HCT116 (cell line): ENCODE measurements around the gene OR4D2.

Experiments used
- CTCF ChIP-seq, 3 experiments: fragments of 200-600 bp in 1 of 3; sonication (generic) in 1 of 3; IDR thresholded peaks in 2 of 3; conservative IDR thresholded peaks in 1 of 3; 2 replicates each; pipeline ENCODE4 v1.5.1; 2012 to 2017; ENCODE audit warnings: low read depth in 2 of 3, low read length in 2 of 3, antibody characterized with exemption in 1 of 3, borderline replicate concordance in 1 of 3, control low read depth in 1 of 3, mild to moderate bottlenecking in 1 of 3, mixed read lengths in 1 of 3, mixed run types in 1 of 3, moderate library complexity in 1 of 3; ENCODE audit not compliant: insufficient read depth in 1 of 3
- EZH2 ChIP-seq: fragments of 200-600 bp; sonication (generic); IDR thresholded peaks from 2 replicates; pipeline ENCODE4 v1.6.1; 2017; ENCODE audit warnings: antibody characterized with exemption, mixed run types
- EZH2phosphoT487 ChIP-seq: fragments of 200-600 bp; IDR thresholded peaks from 2 replicates; pipeline ENCODE4 v1.6.1; 2018; ENCODE audit warnings: antibody characterized with exemption, borderline replicate concordance
- JUND ChIP-seq: IDR thresholded peaks from 2 replicates; pipeline ENCODE4 v1.6.1; 2012
- POLR2A ChIP-seq: IDR thresholded peaks from 2 replicates; pipeline ENCODE4 v1.7.0; 2011; ENCODE audit warnings: borderline replicate concordance; ENCODE audit not compliant: insufficient read depth, insufficient read length; ENCODE audit errors: extremely low read depth
- POLR2AphosphoS5 ChIP-seq: IDR thresholded peaks from 2 replicates; pipeline ENCODE4 v1.6.1; 2011; ENCODE audit warnings: mild to moderate bottlenecking, low read depth, low read length, moderate library complexity
- RAD21 ChIP-seq: IDR thresholded peaks from 2 replicates; pipeline ENCODE4 v1.6.1; 2012; ENCODE audit warnings: low read depth, mild to moderate bottlenecking
- SP1 ChIP-seq: IDR thresholded peaks from 2 replicates; pipeline ENCODE4 v1.6.1; 2012; ENCODE audit warnings: low read depth
- ZNF274 ChIP-seq: fragments of 200-500 bp; sonication (Bioruptor generic); IDR thresholded peaks from 2 replicates; pipeline ENCODE4 v1.6.1; 2014; ENCODE audit warnings: mild to moderate bottlenecking, low read depth, low read length, inconsistent platforms
- TF ChIP-seq, protein P1 (sequence below): IDR thresholded peaks from 2 replicates; pipeline ENCODE4 v1.6.1; 2012; ENCODE audit warnings: low read depth
- TF ChIP-seq, protein P2 (sequence below): IDR thresholded peaks from 2 replicates; pipeline ENCODE4 v1.6.1; 2012

DNA sequence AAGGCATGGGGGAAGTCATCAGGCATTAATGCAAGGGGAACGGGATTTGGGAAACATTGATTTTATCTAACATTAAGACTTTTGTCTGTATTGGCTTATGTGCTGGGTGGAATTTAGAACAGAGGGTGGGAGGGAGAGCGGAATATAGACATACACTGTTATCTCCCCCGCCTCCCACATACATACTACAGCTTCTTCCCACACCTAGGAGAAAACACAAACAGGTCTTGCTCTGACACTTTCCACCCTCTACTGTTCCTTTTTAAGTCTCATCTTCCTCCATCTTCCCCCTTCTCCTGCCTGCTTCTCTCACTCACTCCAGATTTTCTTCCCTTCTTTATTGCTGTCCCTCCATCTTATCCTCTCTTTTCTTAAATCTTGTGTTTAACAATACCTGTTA, 18.2 kb upstream of the OR4D2 start:
- TF ChIP-seq CTCF (IDR thresholded peaks at IDR 0.05 in 2 of 3, conservative IDR thresholded peaks at IDR 0.05 in 1 of 3; ENCODE audit: borderline replicate concordance in 1 of 3, insufficient read depth in 1 of 3, low read depth in 2 of 3, low read length in 2 of 3) (no peak), RAD21 (no peak), EZH2 (no peak), EZH2phosphoT487 (no peak), ZNF274 (no peak), POLR2A (no peak), SP1 (no peak), JUND (no peak), POLR2AphosphoS5 (no peak)
- TF ChIP-seq, protein P1, sequence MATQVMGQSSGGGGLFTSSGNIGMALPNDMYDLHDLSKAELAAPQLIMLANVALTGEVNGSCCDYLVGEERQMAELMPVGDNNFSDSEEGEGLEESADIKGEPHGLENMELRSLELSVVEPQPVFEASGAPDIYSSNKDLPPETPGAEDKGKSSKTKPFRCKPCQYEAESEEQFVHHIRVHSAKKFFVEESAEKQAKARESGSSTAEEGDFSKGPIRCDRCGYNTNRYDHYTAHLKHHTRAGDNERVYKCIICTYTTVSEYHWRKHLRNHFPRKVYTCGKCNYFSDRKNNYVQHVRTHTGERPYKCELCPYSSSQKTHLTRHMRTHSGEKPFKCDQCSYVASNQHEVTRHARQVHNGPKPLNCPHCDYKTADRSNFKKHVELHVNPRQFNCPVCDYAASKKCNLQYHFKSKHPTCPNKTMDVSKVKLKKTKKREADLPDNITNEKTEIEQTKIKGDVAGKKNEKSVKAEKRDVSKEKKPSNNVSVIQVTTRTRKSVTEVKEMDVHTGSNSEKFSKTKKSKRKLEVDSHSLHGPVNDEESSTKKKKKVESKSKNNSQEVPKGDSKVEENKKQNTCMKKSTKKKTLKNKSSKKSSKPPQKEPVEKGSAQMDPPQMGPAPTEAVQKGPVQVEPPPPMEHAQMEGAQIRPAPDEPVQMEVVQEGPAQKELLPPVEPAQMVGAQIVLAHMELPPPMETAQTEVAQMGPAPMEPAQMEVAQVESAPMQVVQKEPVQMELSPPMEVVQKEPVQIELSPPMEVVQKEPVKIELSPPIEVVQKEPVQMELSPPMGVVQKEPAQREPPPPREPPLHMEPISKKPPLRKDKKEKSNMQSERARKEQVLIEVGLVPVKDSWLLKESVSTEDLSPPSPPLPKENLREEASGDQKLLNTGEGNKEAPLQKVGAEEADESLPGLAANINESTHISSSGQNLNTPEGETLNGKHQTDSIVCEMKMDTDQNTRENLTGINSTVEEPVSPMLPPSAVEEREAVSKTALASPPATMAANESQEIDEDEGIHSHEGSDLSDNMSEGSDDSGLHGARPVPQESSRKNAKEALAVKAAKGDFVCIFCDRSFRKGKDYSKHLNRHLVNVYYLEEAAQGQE = no peak
- TF ChIP-seq, protein P2, sequence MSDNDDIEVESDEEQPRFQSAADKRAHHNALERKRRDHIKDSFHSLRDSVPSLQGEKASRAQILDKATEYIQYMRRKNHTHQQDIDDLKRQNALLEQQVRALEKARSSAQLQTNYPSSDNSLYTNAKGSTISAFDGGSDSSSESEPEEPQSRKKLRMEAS = no peak
